Fibroblast of lung (primary cell): ENCODE results near the gene PLK1. TPM values are rescaled to one million over a fixed set of nuclear protein-coding genes. Genes with fewer than 3 reads are reported as not detected.

Source experiments
- DNase-seq, 2 donors: peaks; one replicate each; pipeline versions ENCODE4 v3.0.0 to v3.0.0-alpha.2; 2010; ENCODE audit warnings: low read depth in 2 of 2
- H2AFZ ChIP-seq: 2 replicates; pipeline ENCODE4 v1.5.1; 2012; ENCODE audit warnings: low read length, control low read depth, inconsistent platforms
- H3K27ac ChIP-seq: 2 replicates; pipeline ENCODE4 v1.5.1; 2011; ENCODE audit warnings: low read length, control low read depth; ENCODE audit not compliant: insufficient read depth
- H3K27me3 ChIP-seq: 2 replicates; pipeline ENCODE4 v1.5.1; 2011; ENCODE audit warnings: mild to moderate bottlenecking, low read length; ENCODE audit not compliant: control insufficient read depth, insufficient read depth
- H3K36me3 ChIP-seq: 2 replicates; pipeline ENCODE4 v1.5.1; 2011; ENCODE audit warnings: low read length; ENCODE audit not compliant: control insufficient read depth, insufficient read depth
- H3K4me1 ChIP-seq: 2 replicates; pipeline ENCODE4 v1.5.1; 2011; ENCODE audit warnings: low read length; ENCODE audit not compliant: control insufficient read depth, insufficient read depth; ENCODE audit errors: extremely low read depth
- H3K4me2 ChIP-seq: 2 replicates; pipeline ENCODE4 v1.5.1; 2011; ENCODE audit warnings: low read length, control low read depth; ENCODE audit not compliant: insufficient read depth; ENCODE audit errors: extremely low read depth
- H3K4me3 ChIP-seq, 4 experiments: fragments of 200-600 bp in 1 of 4; sonication (generic) in 1 of 4; replicated peaks in 1 of 4; 2 replicates each; pipeline ENCODE4 v1.5.1; 2011 to 2016; ENCODE audit warnings: low read length in 4 of 4, low read depth in 3 of 4, mild to moderate bottlenecking in 3 of 4, control low read depth in 2 of 4, inconsistent platforms in 1 of 4, mixed read lengths in 1 of 4; ENCODE audit not compliant: insufficient read depth in 1 of 4; ENCODE audit errors: control extremely low read depth in 1 of 4
- H3K79me2 ChIP-seq: 2 replicates; pipeline ENCODE4 v1.5.1; 2012; ENCODE audit warnings: mild to moderate bottlenecking, low read length, inconsistent platforms; ENCODE audit not compliant: control insufficient read depth, insufficient read depth
- H3K9ac ChIP-seq: 2 replicates; pipeline ENCODE4 v1.5.1; 2011; ENCODE audit warnings: mild to moderate bottlenecking, low read length, control low read depth; ENCODE audit not compliant: insufficient read depth
- H3K9me3 ChIP-seq: 2 replicates; pipeline ENCODE4 v1.5.1; 2012; ENCODE audit warnings: low read depth, low read length; ENCODE audit not compliant: control insufficient read depth, insufficient read depth
- H4K20me1 ChIP-seq: 2 replicates; pipeline ENCODE4 v1.5.1; 2011; ENCODE audit warnings: low read length; ENCODE audit not compliant: control insufficient read depth, insufficient read depth; ENCODE audit errors: extremely low read depth
- CTCF ChIP-seq, 2 donors: IDR thresholded peaks in 1 of 2; conservative IDR thresholded peaks in 1 of 2; 1 replicate in 1 of 2; 2 replicates in 1 of 2; pipeline ENCODE4 v1.5.1; 2011 to 2012; ENCODE audit warnings: low read length in 2 of 2, control low read depth in 1 of 2, inconsistent platforms in 1 of 2, low read depth in 1 of 2, mild to moderate bottlenecking in 1 of 2
- EZH2 ChIP-seq: IDR thresholded peaks from 2 replicates; pipeline ENCODE4 v1.5.1; 2012; ENCODE audit warnings: low read length, control low read depth, mild to moderate bottlenecking; ENCODE audit errors: missing control alignments
- polyA plus RNA-seq, 2 donors: library from polyadenylated mRNA; depleted of rRNA in 1 of 2; stranded (reverse) in 1 of 2; unstranded in 1 of 2; fragments of >200 nt; gene quantifications; 2 replicates each; pipeline ENCODE4 v1.2.1, GENCODE V29; 2011 to 2012; ENCODE audit warnings: missing spikeins in 1 of 2
- total RNA-seq: library from RNA; depleted of rRNA; stranded (reverse); fragments of >200 nt; gene quantifications from 2 replicates; pipeline ENCODE4 v1.2.1, GENCODE V29; 2014

Gene PLK1
- total and polyA plus RNA-seq, 2 donors (not counting 1 experiment from before 2014, with no cell fraction given) = 6.3 to 16.2 TPM

GRCh38 chr16:23690771-23691482, 12.2 kb downstream of the PLK1 start:
- Histone ChIP-seq H3K4me1 (no peaks in the 10 kb centered on the region), H3K27me3 (no peaks in the 10 kb centered on the region), H3K4me3 (no peak overlapping the region), H3K79me2 (peaks cover 2% of the 10 kb centered on the region), H3K4me2 (no peak overlapping the region), H3K27ac (no peak overlapping the region), H3K9ac (no peak overlapping the region), H3K9me3 (no peaks in the 10 kb centered on the region), H2AFZ (no peak overlapping the region), H4K20me1 (no peaks in the 10 kb centered on the region), H3K36me3 (peaks cover 25% of the 10 kb centered on the region)
- DNase-seq = no peak
- no peak for TF ChIP-seq CTCF (conservative IDR thresholded peaks at IDR 0.05 in 1 of 2, IDR thresholded peaks at IDR 0.05 in 1 of 2; ENCODE audit: low read depth in 1 of 2, low read length in 2 of 2)
- no peak for TF ChIP-seq EZH2

DNA sequence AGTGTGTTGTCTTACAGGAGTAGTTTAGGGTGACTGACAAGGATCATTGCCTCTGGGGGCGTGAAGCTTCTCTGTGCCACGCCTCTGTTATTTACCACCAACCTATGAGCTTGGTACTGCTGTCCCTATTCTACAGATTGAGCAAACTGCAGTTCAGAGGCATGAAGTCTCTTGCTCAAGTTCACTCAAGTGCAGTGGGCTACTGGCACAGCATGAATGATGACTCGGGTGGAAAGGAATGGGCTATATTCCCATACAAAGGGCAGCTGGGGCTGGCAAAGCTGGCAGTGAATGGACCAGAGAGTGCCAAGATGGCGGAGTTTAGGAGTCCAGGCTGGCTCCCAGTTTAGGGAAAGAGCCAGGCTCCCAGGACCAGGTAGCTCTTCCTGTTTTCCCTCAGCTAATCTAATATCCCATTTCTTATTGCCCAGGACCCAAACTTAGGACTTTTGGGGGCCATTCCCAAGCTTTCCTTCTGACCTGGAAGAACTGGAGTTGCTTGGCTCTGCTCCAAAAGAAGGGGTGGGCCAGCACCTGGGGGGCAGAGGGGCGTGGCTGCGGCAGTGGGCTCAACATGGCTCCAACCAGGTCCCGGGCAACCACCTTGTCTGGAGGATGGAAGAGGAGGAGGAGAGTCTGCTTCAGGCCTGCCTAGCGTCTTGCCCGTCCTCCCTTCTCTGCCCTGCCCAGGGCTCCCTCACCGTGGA, 12.9 kb downstream of the PLK1 start:
- H3K4me1 ChIP-seq = no peaks in the 10 kb centered on the region
- TF ChIP-seq CTCF (conservative IDR thresholded peaks at IDR 0.05 in 1 of 2, IDR thresholded peaks at IDR 0.05 in 1 of 2; ENCODE audit: low read depth in 1 of 2, low read length in 2 of 2) (no peak), EZH2 (no peak)
- H3K36me3 ChIP-seq = peaks cover 25% of the 10 kb centered on the region
- peaks cover 2% of the 10 kb centered on the region for H3K79me2 ChIP-seq
- no peak overlapping the region for H2AFZ ChIP-seq
- H3K4me3 ChIP-seq = no peak overlapping the region
- no peaks in the 10 kb centered on the region for H3K27me3 ChIP-seq
- no peaks in the 10 kb centered on the region for H4K20me1 ChIP-seq
- no peak overlapping the region for H3K27ac ChIP-seq
- H3K9me3 ChIP-seq = no peaks in the 10 kb centered on the region
- no peak overlapping the region for H3K4me2 ChIP-seq
- DNase-seq = peak; percentile 13 to 34
- H3K9ac ChIP-seq = no peak overlapping the region

DNA sequence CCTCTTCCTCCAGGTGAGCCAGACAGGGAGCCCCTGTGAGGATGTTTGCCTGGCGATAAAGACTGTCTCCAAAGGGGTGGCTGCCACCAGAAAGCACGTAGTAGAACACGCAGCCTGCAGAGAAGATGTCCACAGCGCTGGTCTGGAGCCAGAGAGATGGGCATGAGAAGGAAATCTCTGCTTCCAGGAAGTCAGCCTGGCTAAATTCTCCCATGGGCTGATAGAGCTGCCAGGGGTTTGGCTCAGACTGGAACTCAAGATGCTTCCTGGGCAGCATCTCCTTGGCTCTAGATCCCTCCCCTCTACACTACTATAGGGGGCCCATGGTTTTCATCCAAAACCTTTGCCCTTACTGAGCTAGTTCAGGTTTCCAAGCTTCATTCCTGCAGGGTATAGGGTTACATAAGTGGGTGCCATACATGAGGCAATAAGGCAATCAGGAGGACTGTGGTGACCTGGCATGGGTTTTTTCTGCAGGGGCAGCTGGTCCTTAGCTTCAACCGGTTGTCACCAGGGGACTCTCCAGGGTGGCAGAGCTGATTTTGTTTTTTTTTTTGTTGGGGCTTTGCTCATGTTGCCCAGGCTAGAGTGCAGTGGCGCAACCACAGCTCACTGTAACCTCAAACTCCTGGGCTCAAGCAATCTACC, 13.6 kb downstream of the PLK1 start:
- DNase-seq = no peak
- Histone ChIP-seq H4K20me1 (no peaks in the 10 kb centered on the region), H3K9me3 (no peaks in the 10 kb centered on the region), H3K4me1 (no peaks in the 10 kb centered on the region), H3K36me3 (peaks cover 25% of the 10 kb centered on the region), H2AFZ (no peak overlapping the region), H3K79me2 (no peaks in the 10 kb centered on the region), H3K27ac (no peak overlapping the region), H3K4me3 (no peak overlapping the region), H3K9ac (no peak overlapping the region), H3K4me2 (no peak overlapping the region), H3K27me3 (no peaks in the 10 kb centered on the region)
- no peak for TF ChIP-seq CTCF (conservative IDR thresholded peaks at IDR 0.05 in 1 of 2, IDR thresholded peaks at IDR 0.05 in 1 of 2; ENCODE audit: low read depth in 1 of 2, low read length in 2 of 2)
- no peak for TF ChIP-seq EZH2
